NCI-H446 treated with DMSO at 0.1 percent for 48 hours (cell line): ENCODE data around the gene TANGO2.
A peak's percentile ranks its signal among the peaks of the same experiment; 100 is the strongest.

Source experiments
- DNase-seq: peaks from one replicate; lab custom pipeline; 2025; lab: John Stamatoyannopoulos, UW

TANGO2 gene

GRCh38 chr22:20011993-20012740 lies 8.7 kb upstream of the TANGO2 start:
- DNase-seq: no peak

- DNase-seq: no peak
These were observed 8.1 kb upstream of the TANGO2 start for GRCh38 chr22:20012741-20013331.

GRCh38 chr22:20013382-20013871 lies 7.5 kb upstream of the TANGO2 start:
- no peak for DNase-seq

GRCh38 chr22:20014526-20015186 lies 6.3 kb upstream of the TANGO2 start:
- DNase-seq: peak; percentile 10

- no peak for DNase-seq
These were observed 5.7 kb upstream of the TANGO2 start for GRCh38 chr22:20015187-20015625.

GRCh38 chr22:20015971-20016733 lies 4.8 kb upstream of the TANGO2 start:
- no peak for DNase-seq

- peak; percentile 82 for DNase-seq
These were observed 3.9 kb upstream of the TANGO2 start, which contains the start of gene ARVCF for GRCh38 chr22:20016734-20017621. ARVCF (minus strand) TSS chr22:20016823; CDS start chr22:19990794, 26,029 bp downstream.

- DNase-seq: no peak
These were observed 3.3 kb upstream of the TANGO2 start for GRCh38 chr22:20017622-20017958.

GRCh38 chr22:20018001-20018400 lies 2.9 kb upstream of the TANGO2 start:
- no peak for DNase-seq

- no peak for DNase-seq
These were observed 1.0 kb upstream of the TANGO2 start for GRCh38 chr22:20019661-20020532.

GRCh38 chr22:20021196-20022181 lies 579 bp downstream of the TANGO2 start:
- no peak for DNase-seq

GRCh38 chr22:20022231-20022977 lies 1.5 kb downstream of the TANGO2 start:
- DNase-seq: no peak

- no peak for DNase-seq
These were observed 2.2 kb downstream of the TANGO2 start for GRCh38 chr22:20022978-20023613.

GRCh38 chr22:20024225-20024624 lies 3.3 kb downstream of the TANGO2 start:
- DNase-seq: no peak

GRCh38 chr22:20024650-20025397 lies 3.9 kb downstream of the TANGO2 start:
- no peak for DNase-seq

- no peak for DNase-seq
These were observed 4.7 kb downstream of the TANGO2 start for GRCh38 chr22:20025401-20026203.
